ENCODE measurements around the gene ITSN1. TPM values are rescaled to one million over a fixed set of nuclear protein-coding genes. Genes with fewer than 3 reads are reported as not detected.

The ITSN1 gene
- total RNA-seq, 2 donors from 2014 or later: 15.0 to 47.5 TPM

GRCh38 chr21:33731447-33731846 lies 89.1 kb downstream of the ITSN1 start:
- H3K4me3 ChIP-seq: no peak overlapping the region
- H3K27me3 ChIP-seq: no peaks in the 10 kb centered on the region
- WGBS, 2 donors: 81 to 85% methylated on average over 3 of the region's 3 CpGs
- intact Hi-C loops (cut with DNase I): no loop called here
- H3K4me1 ChIP-seq: no peaks in the 10 kb centered on the region
- DNase-seq (no peak), ATAC-seq (no peak)
- H3K27ac ChIP-seq: no peak overlapping the region
- TF ChIP-seq CTCF (IDR thresholded peaks at IDR 0.05): no peak
- no peak for TF ChIP-seq POLR2A (IDR thresholded peaks at IDR 0.05)
- no peaks in the 10 kb centered on the region for H3K9me3 ChIP-seq
- H3K36me3 ChIP-seq (replicated peaks in 1 of 2; ENCODE audit: insufficient read depth in 1 of 2, low read depth in 2 of 2): no peaks in the 10 kb centered on the region

GRCh38 chr21:33732038-33732437 lies 89.7 kb downstream of the ITSN1 start:
- no peak for ATAC-seq
- WGBS, 2 donors: 81 to 88% methylated on average over 3 of the region's 3 CpGs

GRCh38 chr21:33733601-33734000 lies 91.3 kb downstream of the ITSN1 start:
- 76 to 92% methylated on average over 2 of the region's 2 CpGs for WGBS, 2 donors

More at GRCh38 chr21:33732038-33732437, 89.7 kb downstream of the ITSN1 start:
- DNase-seq: no peak
- Histone ChIP-seq H3K27me3 (no peaks in the 10 kb centered on the region), H3K4me3 (no peak overlapping the region), H3K9me3 (no peaks in the 10 kb centered on the region), H3K36me3 (replicated peaks in 1 of 2; ENCODE audit: insufficient read depth in 1 of 2, low read depth in 2 of 2) (no peaks in the 10 kb centered on the region), H3K27ac (no peak overlapping the region), H3K4me1 (no peaks in the 10 kb centered on the region)
- intact Hi-C loops (cut with DNase I): no loop called here
- TF ChIP-seq CTCF (IDR thresholded peaks at IDR 0.05): no peak

GRCh38 chr21:33734291-33734690 lies 92.0 kb downstream of the ITSN1 start:
- ATAC-seq (no peak), DNase-seq (no peak)
- Histone ChIP-seq H3K27ac (no peak overlapping the region), H3K4me1 (no peaks in the 10 kb centered on the region), H3K27me3 (no peaks in the 10 kb centered on the region), H3K4me3 (no peak overlapping the region), H3K36me3 (replicated peaks in 1 of 2; ENCODE audit: insufficient read depth in 1 of 2, low read depth in 2 of 2) (no peaks in the 10 kb centered on the region), H3K9me3 (no peaks in the 10 kb centered on the region)
- WGBS, 2 donors: 77 to 82% methylated on average over 3 of the region's 3 CpGs
- intact Hi-C loops (cut with DNase I): no loop called here
- no peak for TF ChIP-seq POLR2A (IDR thresholded peaks at IDR 0.05)
- no peak for TF ChIP-seq CTCF (IDR thresholded peaks at IDR 0.05)

More at GRCh38 chr21:33733601-33734000, 91.3 kb downstream of the ITSN1 start:
- H3K36me3 ChIP-seq (replicated peaks in 1 of 2; ENCODE audit: insufficient read depth in 1 of 2, low read depth in 2 of 2): no peaks in the 10 kb centered on the region
- no peak for ATAC-seq
- TF ChIP-seq POLR2A (IDR thresholded peaks at IDR 0.05): no peak
- TF ChIP-seq CTCF (IDR thresholded peaks at IDR 0.05): no peak
- intact Hi-C loops (cut with DNase I): no loop called here
- H3K4me3 ChIP-seq: no peak overlapping the region
- H3K9me3 ChIP-seq: no peaks in the 10 kb centered on the region
- no peak overlapping the region for H3K27ac ChIP-seq
- DNase-seq: no peak
- H3K27me3 ChIP-seq: no peaks in the 10 kb centered on the region
- no peaks in the 10 kb centered on the region for H3K4me1 ChIP-seq

- TF ChIP-seq CTCF (IDR thresholded peaks at IDR 0.05) (no peak), POLR2A (IDR thresholded peaks at IDR 0.05) (no peak)
- no peaks in the 10 kb centered on the region for H3K36me3 ChIP-seq (replicated peaks in 1 of 2; ENCODE audit: insufficient read depth in 1 of 2, low read depth in 2 of 2)
- WGBS, 2 donors: 85 to 88% methylated on average over 2 of the region's 2 CpGs
- intact Hi-C loops (cut with DNase I): no loop called here
- H3K4me3 ChIP-seq: no peak overlapping the region
- H3K9me3 ChIP-seq: no peaks in the 10 kb centered on the region
- ATAC-seq (no peak), DNase-seq (no peak)
- H3K4me1 ChIP-seq: no peaks in the 10 kb centered on the region
- H3K27me3 ChIP-seq: no peaks in the 10 kb centered on the region
- no peak overlapping the region for H3K27ac ChIP-seq
Measured at GRCh38 chr21:33734818-33735217, 92.5 kb downstream of the ITSN1 start.

Measured in body of pancreas (tissue), 4 donors.